ENCODE data around the gene BPTF.

BPTF gene

GRCh38 chr17:68029512-68030215 lies 204.4 kb downstream of the BPTF start:
- TF ChIP-seq, protein P1, sequence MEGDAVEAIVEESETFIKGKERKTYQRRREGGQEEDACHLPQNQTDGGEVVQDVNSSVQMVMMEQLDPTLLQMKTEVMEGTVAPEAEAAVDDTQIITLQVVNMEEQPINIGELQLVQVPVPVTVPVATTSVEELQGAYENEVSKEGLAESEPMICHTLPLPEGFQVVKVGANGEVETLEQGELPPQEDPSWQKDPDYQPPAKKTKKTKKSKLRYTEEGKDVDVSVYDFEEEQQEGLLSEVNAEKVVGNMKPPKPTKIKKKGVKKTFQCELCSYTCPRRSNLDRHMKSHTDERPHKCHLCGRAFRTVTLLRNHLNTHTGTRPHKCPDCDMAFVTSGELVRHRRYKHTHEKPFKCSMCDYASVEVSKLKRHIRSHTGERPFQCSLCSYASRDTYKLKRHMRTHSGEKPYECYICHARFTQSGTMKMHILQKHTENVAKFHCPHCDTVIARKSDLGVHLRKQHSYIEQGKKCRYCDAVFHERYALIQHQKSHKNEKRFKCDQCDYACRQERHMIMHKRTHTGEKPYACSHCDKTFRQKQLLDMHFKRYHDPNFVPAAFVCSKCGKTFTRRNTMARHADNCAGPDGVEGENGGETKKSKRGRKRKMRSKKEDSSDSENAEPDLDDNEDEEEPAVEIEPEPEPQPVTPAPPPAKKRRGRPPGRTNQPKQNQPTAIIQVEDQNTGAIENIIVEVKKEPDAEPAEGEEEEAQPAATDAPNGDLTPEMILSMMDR (IDR thresholded peaks at IDR 0.05): no peak
- no peak for TF ChIP-seq ZFX (IDR thresholded peaks at IDR 0.05; ENCODE audit: borderline replicate concordance)
- peak overlapping the region; percentile 44 for H3K27ac ChIP-seq

Measured in 22Rv1 (cell line).